ENCODE results near the gene TIAM1. TPM values are rescaled to one million over a fixed set of nuclear protein-coding genes. Genes with fewer than 3 reads are reported as not detected.

Gene TIAM1, protein sequence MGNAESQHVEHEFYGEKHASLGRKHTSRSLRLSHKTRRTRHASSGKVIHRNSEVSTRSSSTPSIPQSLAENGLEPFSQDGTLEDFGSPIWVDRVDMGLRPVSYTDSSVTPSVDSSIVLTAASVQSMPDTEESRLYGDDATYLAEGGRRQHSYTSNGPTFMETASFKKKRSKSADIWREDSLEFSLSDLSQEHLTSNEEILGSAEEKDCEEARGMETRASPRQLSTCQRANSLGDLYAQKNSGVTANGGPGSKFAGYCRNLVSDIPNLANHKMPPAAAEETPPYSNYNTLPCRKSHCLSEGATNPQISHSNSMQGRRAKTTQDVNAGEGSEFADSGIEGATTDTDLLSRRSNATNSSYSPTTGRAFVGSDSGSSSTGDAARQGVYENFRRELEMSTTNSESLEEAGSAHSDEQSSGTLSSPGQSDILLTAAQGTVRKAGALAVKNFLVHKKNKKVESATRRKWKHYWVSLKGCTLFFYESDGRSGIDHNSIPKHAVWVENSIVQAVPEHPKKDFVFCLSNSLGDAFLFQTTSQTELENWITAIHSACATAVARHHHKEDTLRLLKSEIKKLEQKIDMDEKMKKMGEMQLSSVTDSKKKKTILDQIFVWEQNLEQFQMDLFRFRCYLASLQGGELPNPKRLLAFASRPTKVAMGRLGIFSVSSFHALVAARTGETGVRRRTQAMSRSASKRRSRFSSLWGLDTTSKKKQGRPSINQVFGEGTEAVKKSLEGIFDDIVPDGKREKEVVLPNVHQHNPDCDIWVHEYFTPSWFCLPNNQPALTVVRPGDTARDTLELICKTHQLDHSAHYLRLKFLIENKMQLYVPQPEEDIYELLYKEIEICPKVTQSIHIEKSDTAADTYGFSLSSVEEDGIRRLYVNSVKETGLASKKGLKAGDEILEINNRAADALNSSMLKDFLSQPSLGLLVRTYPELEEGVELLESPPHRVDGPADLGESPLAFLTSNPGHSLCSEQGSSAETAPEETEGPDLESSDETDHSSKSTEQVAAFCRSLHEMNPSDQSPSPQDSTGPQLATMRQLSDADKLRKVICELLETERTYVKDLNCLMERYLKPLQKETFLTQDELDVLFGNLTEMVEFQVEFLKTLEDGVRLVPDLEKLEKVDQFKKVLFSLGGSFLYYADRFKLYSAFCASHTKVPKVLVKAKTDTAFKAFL (N-terminal part only)
- polyA plus RNA-seq (2013): 11.0 and 11.3 TPM in 2 replicates

DNA sequence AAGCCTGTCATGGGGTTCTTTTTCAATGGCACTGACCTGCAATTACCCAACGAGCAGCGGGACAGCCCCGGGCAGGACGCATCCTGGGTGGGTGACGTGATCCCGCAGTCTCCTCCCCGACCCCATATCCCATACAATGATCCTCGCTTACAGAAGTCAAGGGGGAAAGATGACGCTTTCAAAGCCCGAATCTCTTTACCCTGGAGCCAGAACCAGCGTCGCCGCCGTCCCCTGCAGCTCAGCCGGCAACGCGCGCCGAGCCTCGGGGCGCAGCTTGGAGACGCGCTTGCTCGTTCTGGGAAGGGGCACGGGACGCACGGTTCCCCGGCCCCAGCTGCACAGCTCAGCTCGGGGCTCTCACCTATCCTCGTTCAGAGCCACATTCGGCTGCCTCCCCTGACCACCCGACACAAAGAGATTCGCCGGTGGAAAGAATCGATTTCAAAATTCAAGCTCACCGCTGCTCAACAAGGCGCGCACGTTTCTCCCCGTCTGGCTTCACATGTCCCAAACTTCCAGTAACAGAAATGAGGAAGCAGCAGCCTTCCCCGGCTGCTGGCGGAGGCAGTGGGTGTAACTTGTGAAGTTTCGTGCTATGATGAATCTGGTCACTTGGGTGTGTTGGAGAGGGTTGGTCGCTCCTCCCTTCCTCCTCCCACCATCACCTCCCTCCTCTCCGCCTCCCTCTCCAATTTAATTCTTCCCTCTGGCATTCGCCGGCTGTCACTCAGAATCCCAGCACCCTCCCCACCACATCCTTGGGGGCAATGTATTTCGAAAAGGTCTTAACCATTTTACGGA, at the start of gene TIAM1:
TSS of gene TIAM1 (minus strand) at position 582 of the 801 bp plus-strand sequence. CDS start 77,289 bp downstream, outside the sequence.
- Histone ChIP-seq H3K27me3 (ENCODE audit: insufficient read depth, low read length) (no peaks in the 10 kb centered on the region), H3K4me2 (ENCODE audit: low read length) (peak within 1 kb of the TSS; percentile 75), H3K9ac (ENCODE audit: low read length) (peak within 1 kb of the TSS; percentile 44), H3K9me3 (ENCODE audit: insufficient read depth, low read depth, low read length) (no peaks in the 10 kb centered on the region), H4K8ac (ENCODE audit: low read depth, low read length) (peak within 1 kb of the TSS; percentile 68), H3K79me1 (ENCODE audit: low read length) (peaks cover 6% of the 10 kb centered on the region), H3K4me1 (ENCODE audit: control insufficient read depth in 1 of 2, insufficient read depth in 2 of 2, low read length in 2 of 2) (peaks cover 6 to 16% of the 10 kb centered on the region in 2 experiments), H2BK120ac (ENCODE audit: insufficient read depth, low read length, poor library complexity) (peak within 1 kb of the TSS; percentile 44), H3K36me3 (ENCODE audit: control insufficient read depth in 1 of 2, insufficient read depth in 2 of 2, low read length in 2 of 2) (no peaks in the 10 kb centered on the region), H3K18ac (ENCODE audit: low read length) (peak within 1 kb of the TSS; percentile 65), H4K91ac (ENCODE audit: low read depth, low read length) (peak within 1 kb of the TSS; percentile 81), H3K4me3 (ENCODE audit: low read depth, low read length) (peak within 1 kb of the TSS; percentile 79), H2BK12ac (ENCODE audit: low read length) (peak within 1 kb of the TSS; percentile 5), H3K4ac (ENCODE audit: low read depth, low read length) (peak within 1 kb of the TSS; percentile 33), H3K23ac (ENCODE audit: low read length) (no peak within 1 kb of the TSS), H3K14ac (ENCODE audit: low read length) (peak within 1 kb of the TSS; percentile 38), H4K12ac (ENCODE audit: low read depth, low read length) (peak within 1 kb of the TSS; percentile 45), H3K79me2 (ENCODE audit: control insufficient read depth, insufficient read depth, low read length, poor library complexity) (peaks cover 5% of the 10 kb centered on the region), H3K27ac (ENCODE audit: low read depth, low read length) (peak within 1 kb of the TSS; percentile 5), H2AK5ac (ENCODE audit: low read length) (no peak within 1 kb of the TSS), H2BK5ac (ENCODE audit: low read depth, low read length, poor library complexity) (peak within 1 kb of the TSS; percentile 28), H2AFZ (ENCODE audit: insufficient read depth, low read length, poor library complexity) (peak within 1 kb of the TSS; percentile 68)
- DNase-seq: peak; percentile 75 to 85
- no CpG with 5 or more reads among the region's 49 CpGs for WGBS (ENCODE audit: extremely low coverage, insufficient coverage, insufficient read length)

DNA sequence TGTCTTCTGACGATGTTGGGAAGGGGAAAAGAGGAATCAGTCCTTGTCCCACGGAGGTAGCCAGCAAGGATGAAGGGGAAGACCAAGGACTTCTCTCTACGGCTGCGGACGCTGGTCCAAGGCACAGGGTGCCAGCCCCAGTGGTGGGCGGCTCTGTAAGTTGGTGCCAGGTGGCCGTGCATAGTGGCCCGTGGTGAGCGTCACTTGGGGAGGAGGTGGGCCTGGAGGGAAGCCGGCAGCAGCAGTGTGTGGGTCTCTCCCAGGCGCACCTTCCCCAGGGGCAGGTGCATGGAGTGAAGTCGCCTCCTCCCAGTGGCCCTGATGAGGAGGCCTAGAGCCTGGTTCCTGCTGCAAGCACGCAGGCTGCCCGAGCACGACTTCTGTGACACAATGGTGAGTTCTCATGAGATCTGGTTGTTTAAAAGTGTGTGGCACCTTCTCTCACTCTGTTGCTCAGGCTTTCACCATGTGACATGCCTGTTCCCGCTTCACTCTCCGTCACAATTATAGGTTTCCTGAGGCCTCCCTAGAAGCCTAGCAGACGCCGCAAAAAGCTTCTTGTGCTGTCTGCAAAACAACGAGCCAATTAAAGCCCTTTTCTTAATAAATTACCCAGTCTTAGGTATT, 43.6 kb upstream of the TIAM1 start:
- Histone ChIP-seq H3K4ac (ENCODE audit: low read depth, low read length) (no peak overlapping the region), H3K23ac (ENCODE audit: low read length) (no peak overlapping the region), H3K27me3 (ENCODE audit: insufficient read depth, low read length) (no peaks in the 10 kb centered on the region), H2BK12ac (ENCODE audit: low read length) (no peak overlapping the region), H3K79me2 (ENCODE audit: control insufficient read depth, insufficient read depth, low read length, poor library complexity) (no peaks in the 10 kb centered on the region), H3K9ac (ENCODE audit: low read length) (no peak overlapping the region), H4K91ac (ENCODE audit: low read depth, low read length) (no peak overlapping the region), H3K9me3 (ENCODE audit: insufficient read depth, low read depth, low read length) (no peaks in the 10 kb centered on the region), H3K27ac (ENCODE audit: low read depth, low read length) (no peak overlapping the region), H2BK5ac (ENCODE audit: low read depth, low read length, poor library complexity) (no peak overlapping the region), H4K8ac (ENCODE audit: low read depth, low read length) (no peak overlapping the region), H3K4me2 (ENCODE audit: low read length) (no peak overlapping the region), H3K79me1 (ENCODE audit: low read length) (no peaks in the 10 kb centered on the region), H3K18ac (ENCODE audit: low read length) (no peak overlapping the region), H2AK5ac (ENCODE audit: low read length) (no peak overlapping the region), H3K4me1 (ENCODE audit: control insufficient read depth in 1 of 2, insufficient read depth in 2 of 2, low read length in 2 of 2) (no peaks in the 10 kb centered on the region), H4K12ac (ENCODE audit: low read depth, low read length) (no peak overlapping the region), H2AFZ (ENCODE audit: insufficient read depth, low read length, poor library complexity) (no peak overlapping the region), H3K4me3 (ENCODE audit: low read depth, low read length) (no peak overlapping the region), H2BK120ac (ENCODE audit: insufficient read depth, low read length, poor library complexity) (no peak overlapping the region), H3K14ac (ENCODE audit: low read length) (no peak overlapping the region), H3K36me3 (ENCODE audit: control insufficient read depth in 1 of 2, insufficient read depth in 2 of 2, low read length in 2 of 2) (no peaks in the 10 kb centered on the region)
- no CpG with 5 or more reads among the region's 20 CpGs for WGBS (ENCODE audit: extremely low coverage, insufficient coverage, insufficient read length)
- no peak for DNase-seq

DNA sequence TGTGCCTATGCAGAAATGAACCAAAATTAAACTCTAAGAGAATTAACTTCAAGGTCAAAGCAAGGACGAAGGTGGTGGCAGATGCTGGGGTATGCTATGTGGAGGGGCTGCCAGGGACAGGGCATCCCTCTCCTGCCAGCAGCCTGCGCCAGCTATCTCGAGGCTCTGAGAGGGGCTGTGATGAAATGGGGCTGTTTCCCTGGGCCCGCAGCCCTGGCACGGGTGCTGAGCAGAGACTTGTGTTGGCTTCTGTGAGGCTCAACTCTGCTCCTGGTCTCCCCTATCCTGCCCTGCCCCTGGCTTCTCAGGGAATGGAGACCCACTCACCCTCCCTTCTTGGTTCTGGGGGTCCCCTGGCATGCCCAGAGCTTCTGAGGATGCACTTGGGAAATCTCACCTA, 41.9 kb upstream of the TIAM1 start:
- WGBS (ENCODE audit: extremely low coverage, insufficient coverage, insufficient read length): no CpG with 5 or more reads among the region's 5 CpGs
- Histone ChIP-seq H3K14ac (ENCODE audit: low read length) (no peak overlapping the region), H2BK5ac (ENCODE audit: low read depth, low read length, poor library complexity) (no peak overlapping the region)

More for the DNA sequence above, 41.9 kb upstream of the TIAM1 start:
- Histone ChIP-seq H3K27me3 (ENCODE audit: insufficient read depth, low read length) (no peaks in the 10 kb centered on the region), H3K18ac (ENCODE audit: low read length) (no peak overlapping the region), H4K12ac (ENCODE audit: low read depth, low read length) (no peak overlapping the region), H4K8ac (ENCODE audit: low read depth, low read length) (no peak overlapping the region), H3K4me3 (ENCODE audit: low read depth, low read length) (no peak overlapping the region), H4K91ac (ENCODE audit: low read depth, low read length) (no peak overlapping the region), H3K4ac (ENCODE audit: low read depth, low read length) (no peak overlapping the region), H3K23ac (ENCODE audit: low read length) (no peak overlapping the region), H3K27ac (ENCODE audit: low read depth, low read length) (no peak overlapping the region), H2BK120ac (ENCODE audit: insufficient read depth, low read length, poor library complexity) (no peak overlapping the region), H3K4me1 (ENCODE audit: control insufficient read depth in 1 of 2, insufficient read depth in 2 of 2, low read length in 2 of 2) (no peaks in the 10 kb centered on the region), H2AK5ac (ENCODE audit: low read length) (no peak overlapping the region), H3K4me2 (ENCODE audit: low read length) (no peak overlapping the region), H3K79me2 (ENCODE audit: control insufficient read depth, insufficient read depth, low read length, poor library complexity) (no peaks in the 10 kb centered on the region), H3K36me3 (ENCODE audit: control insufficient read depth in 1 of 2, insufficient read depth in 2 of 2, low read length in 2 of 2) (no peaks in the 10 kb centered on the region), H3K9ac (ENCODE audit: low read length) (no peak overlapping the region), H3K79me1 (ENCODE audit: low read length) (no peaks in the 10 kb centered on the region), H2BK12ac (ENCODE audit: low read length) (no peak overlapping the region), H2AFZ (ENCODE audit: insufficient read depth, low read length, poor library complexity) (no peak overlapping the region), H3K9me3 (ENCODE audit: insufficient read depth, low read depth, low read length) (no peaks in the 10 kb centered on the region)
- no peak for DNase-seq

Data from trophoblast cell (in vitro differentiated cells and primary cell).